Activated CD4-positive, alpha-beta T cell treated with anti-CD3 and anti-CD28 coated beads, Interleukin-2, Interleukin-4, amounts not matched to agents 100 ng/mL and 50 ng/mL, durations not matched to agents 16 hours and 8 hours (primary cell): Measurements from ENCODE around the gene NOL12.
"Not testable (repeated sequence)": the region's sequence is repeated elsewhere in the genome, so short reads cannot be mapped to it uniquely, and the experiment has no call there.

ENCODE experiments used
- DNase-seq: peaks from one replicate; pipeline ENCODE4 v3.0.0-alpha.2; 2020; ENCODE audit warnings: low spot score

Gene NOL12

GRCh38 chr22:37679670-37680069 is 6.5 kb upstream of the NOL12 start:
- DNase-seq, result no peak

- DNase-seq, result no peak
Observed at GRCh38 chr22:37680191-37680851, 5.8 kb upstream of the NOL12 start.

GRCh38 chr22:37681001-37681424 is 5.1 kb upstream of the NOL12 start:
- DNase-seq, result no peak

- peak; percentile 83 for DNase-seq
Observed at GRCh38 chr22:37681556-37682049, 4.5 kb upstream of the NOL12 start.

- DNase-seq, result no peak
Observed at GRCh38 chr22:37684803-37685615, 1.1 kb upstream of the NOL12 start.

- DNase-seq, result no peak
Observed at GRCh38 chr22:37690407-37690806, 4.3 kb downstream of the NOL12 start.

- DNase-seq, result no peak
Observed at GRCh38 chr22:37690901-37691504, 4.9 kb downstream of the NOL12 start.

GRCh38 chr22:37692627-37693285 is 6.6 kb downstream of the NOL12 start:
- no peak for DNase-seq

GRCh38 chr22:37694131-37694530 is 8.0 kb downstream of the NOL12 start:
- DNase-seq, result not testable (repeated sequence)

GRCh38 chr22:37696260-37696656 is 10.1 kb downstream of the NOL12 start:
- DNase-seq, result not testable (repeated sequence)

GRCh38 chr22:37696657-37697537 is 10.8 kb downstream of the NOL12 start, which contains the start of gene TRIOBP:
Gene TRIOBP, plus strand, starts transcription at chr22:37697048. Its CDS starts 4,318 bp downstream, at chr22:37701366.
- peak; percentile 86 for DNase-seq

GRCh38 chr22:37697538-37697835 is 11.3 kb downstream of the NOL12 start:
- no peak for DNase-seq

GRCh38 chr22:37701141-37701786 is 15.1 kb downstream of the NOL12 start:
- DNase-seq, result no peak

- DNase-seq, result no peak
Observed at GRCh38 chr22:37703906-37704305, 17.8 kb downstream of the NOL12 start.

- no peak for DNase-seq
Observed at GRCh38 chr22:37704645-37705044, 18.5 kb downstream of the NOL12 start.

GRCh38 chr22:37705205-37705604 is 19.1 kb downstream of the NOL12 start:
- no peak for DNase-seq

- no peak for DNase-seq
Observed at GRCh38 chr22:37708580-37709444, 22.7 kb downstream of the NOL12 start.

- DNase-seq, result no peak
Observed at GRCh38 chr22:37709445-37709765, 23.3 kb downstream of the NOL12 start.

- DNase-seq, result no peak
Observed at GRCh38 chr22:37710675-37711074, 24.5 kb downstream of the NOL12 start.

- no peak for DNase-seq
Observed at GRCh38 chr22:37711490-37711889, 25.3 kb downstream of the NOL12 start.
